ENCODE data around the gene ABLIM1.

ABLIM1 gene

GRCh38 chr10:114646426-114646825, 11.6 kb downstream of the ABLIM1 start:
- DNase-seq: no peak

- no peak for DNase-seq
Measured at GRCh38 chr10:114645706-114646105, 12.4 kb downstream of the ABLIM1 start.

- DNase-seq: no peak
Measured at GRCh38 chr10:114643158-114643557, 14.9 kb downstream of the ABLIM1 start.

GRCh38 chr10:114642729-114643128, 15.3 kb downstream of the ABLIM1 start:
- no peak for DNase-seq

GRCh38 chr10:114638821-114639625, 19.1 kb downstream of the ABLIM1 start:
- DNase-seq: no peak

GRCh38 chr10:114635797-114636550, 22.1 kb downstream of the ABLIM1 start:
- no peak for DNase-seq

GRCh38 chr10:114635101-114635500, 23.0 kb downstream of the ABLIM1 start:
- DNase-seq: no peak

GRCh38 chr10:114634609-114634979, 23.5 kb downstream of the ABLIM1 start:
- no peak for DNase-seq

- DNase-seq: no peak
Measured at GRCh38 chr10:114632869-114633715, 25.0 kb downstream of the ABLIM1 start.

GRCh38 chr10:114631666-114632417, 26.2 kb downstream of the ABLIM1 start:
- DNase-seq: no peak

GRCh38 chr10:114631090-114631665, 26.9 kb downstream of the ABLIM1 start:
- no peak for DNase-seq

GRCh38 chr10:114629824-114630730, 28.0 kb downstream of the ABLIM1 start:
- no peak for DNase-seq

GRCh38 chr10:114629083-114629823, 28.8 kb downstream of the ABLIM1 start:
- no peak for DNase-seq

GRCh38 chr10:114628106-114628505, 30.0 kb downstream of the ABLIM1 start:
- no peak for DNase-seq

- no peak for DNase-seq
Measured at GRCh38 chr10:114626841-114627240, 31.2 kb downstream of the ABLIM1 start.

- DNase-seq: no peak
Measured at GRCh38 chr10:114624951-114625780, 32.9 kb downstream of the ABLIM1 start.

- no peak for DNase-seq
Measured at GRCh38 chr10:114624422-114624821, 33.7 kb downstream of the ABLIM1 start.

GRCh38 chr10:114623661-114624294, 34.3 kb downstream of the ABLIM1 start:
- DNase-seq: no peak

GRCh38 chr10:114623155-114623554, 34.9 kb downstream of the ABLIM1 start:
- DNase-seq: no peak
